Measurements from ENCODE around the gene TFCP2.

The TFCP2 gene

GRCh38 chr12:51115533-51115932, 57.4 kb downstream of the TFCP2 start:
- TF ChIP-seq FOXP2 (optimal IDR thresholded peaks at IDR 0.05; ENCODE audit: borderline replicate concordance, extremely low read depth, extremely low read length, insufficient read depth), result no peak
- TF ChIP-seq SIN3A (IDR thresholded peaks at IDR 0.05; ENCODE audit: borderline replicate concordance, insufficient read depth, low read length), result no peak
- TF ChIP-seq POLR2AphosphoS5 (IDR thresholded peaks at IDR 0.05; ENCODE audit: low read depth, low read length), result no peak
- no peak for TF ChIP-seq TAF1 (IDR thresholded peaks at IDR 0.05; ENCODE audit: borderline replicate concordance, insufficient read depth, low read length)
- no peak for TF ChIP-seq REST (IDR thresholded peaks at IDR 0.05; ENCODE audit: insufficient read depth in 1 of 2, low read depth in 2 of 2, low read length in 2 of 2)

DNA sequence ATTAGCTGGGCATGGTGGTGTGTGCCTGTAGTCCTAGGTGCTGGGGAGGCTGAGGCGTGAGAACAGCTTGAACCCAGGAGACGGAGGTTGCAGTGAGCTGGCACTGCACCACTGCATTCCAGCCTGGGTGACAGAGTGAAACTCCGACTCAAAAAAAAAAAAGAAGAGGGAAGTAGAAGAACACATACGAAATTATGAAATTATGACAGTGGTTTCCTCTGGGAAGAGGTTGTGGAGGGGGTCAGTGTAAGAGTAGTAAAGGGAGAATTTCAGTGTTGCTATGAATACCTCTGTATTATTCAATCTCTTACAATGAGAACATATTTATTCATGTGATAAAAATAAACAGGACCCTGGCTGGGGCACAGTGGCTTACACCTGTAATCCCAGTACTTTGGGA, 64.8 kb downstream of the TFCP2 start:
- no peak for TF ChIP-seq SIN3A (IDR thresholded peaks at IDR 0.05; ENCODE audit: borderline replicate concordance, insufficient read depth, low read length)
- no peak for TF ChIP-seq REST (IDR thresholded peaks at IDR 0.05; ENCODE audit: insufficient read depth in 1 of 2, low read depth in 2 of 2, low read length in 2 of 2)
- TF ChIP-seq FOXP2 (optimal IDR thresholded peaks at IDR 0.05; ENCODE audit: borderline replicate concordance, extremely low read depth, extremely low read length, insufficient read depth), result no peak
- no peak for TF ChIP-seq POLR2AphosphoS5 (IDR thresholded peaks at IDR 0.05; ENCODE audit: low read depth, low read length)
- TF ChIP-seq TAF1 (IDR thresholded peaks at IDR 0.05; ENCODE audit: borderline replicate concordance, insufficient read depth, low read length), result no peak

- TF ChIP-seq FOXP2 (optimal IDR thresholded peaks at IDR 0.05; ENCODE audit: borderline replicate concordance, extremely low read depth, extremely low read length, insufficient read depth) (no peak), SIN3A (IDR thresholded peaks at IDR 0.05; ENCODE audit: borderline replicate concordance, insufficient read depth, low read length) (no peak), REST (IDR thresholded peaks at IDR 0.05; ENCODE audit: insufficient read depth in 1 of 2, low read depth in 2 of 2, low read length in 2 of 2) (no peak), POLR2AphosphoS5 (IDR thresholded peaks at IDR 0.05; ENCODE audit: low read depth, low read length) (no peak), TAF1 (IDR thresholded peaks at IDR 0.05; ENCODE audit: borderline replicate concordance, insufficient read depth, low read length) (no peak)
Observed at GRCh38 chr12:51103977-51104376, 69.0 kb downstream of the TFCP2 start.

- TF ChIP-seq FOXP2 (optimal IDR thresholded peaks at IDR 0.05; ENCODE audit: borderline replicate concordance, extremely low read depth, extremely low read length, insufficient read depth) (no peak), REST (IDR thresholded peaks at IDR 0.05; ENCODE audit: insufficient read depth in 1 of 2, low read depth in 2 of 2, low read length in 2 of 2) (no peak), POLR2AphosphoS5 (IDR thresholded peaks at IDR 0.05; ENCODE audit: low read depth, low read length) (no peak), TAF1 (IDR thresholded peaks at IDR 0.05; ENCODE audit: borderline replicate concordance, insufficient read depth, low read length) (no peak), SIN3A (IDR thresholded peaks at IDR 0.05; ENCODE audit: borderline replicate concordance, insufficient read depth, low read length) (no peak)
Observed at GRCh38 chr12:51098611-51099010, 74.3 kb downstream of the TFCP2 start.

DNA sequence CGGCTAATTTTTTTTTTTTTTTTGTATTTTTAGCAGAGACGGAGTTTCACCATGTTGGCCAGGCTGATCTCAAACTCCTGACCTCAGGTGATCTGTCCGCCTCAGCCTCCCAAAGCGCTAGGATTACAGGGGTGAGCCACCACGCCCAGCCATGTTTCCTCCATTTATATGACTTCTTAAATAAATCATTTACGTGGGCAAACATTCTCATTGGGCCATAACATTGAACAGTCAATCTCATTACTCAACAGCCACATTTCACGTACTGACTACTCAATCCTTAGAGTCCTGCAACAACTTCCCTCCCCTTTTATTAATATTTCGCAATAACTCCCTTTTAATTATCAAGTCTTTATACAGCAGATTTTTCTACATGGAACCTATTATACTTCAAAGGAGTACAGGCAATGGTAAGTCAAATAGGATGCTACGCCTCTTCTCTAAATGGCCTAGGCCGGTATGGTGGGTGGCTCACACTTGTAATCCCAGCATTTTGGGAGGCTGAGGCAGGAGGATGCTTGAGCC, 82.2 kb downstream of the TFCP2 start:
- TF ChIP-seq FOXP2 (optimal IDR thresholded peaks at IDR 0.05; ENCODE audit: borderline replicate concordance, extremely low read depth, extremely low read length, insufficient read depth), result no peak
- TF ChIP-seq REST (IDR thresholded peaks at IDR 0.05; ENCODE audit: insufficient read depth in 1 of 2, low read depth in 2 of 2, low read length in 2 of 2), result no peak
- TF ChIP-seq SIN3A (IDR thresholded peaks at IDR 0.05; ENCODE audit: borderline replicate concordance, insufficient read depth, low read length), result no peak
- TF ChIP-seq TAF1 (IDR thresholded peaks at IDR 0.05; ENCODE audit: borderline replicate concordance, insufficient read depth, low read length), result no peak
- TF ChIP-seq POLR2AphosphoS5 (IDR thresholded peaks at IDR 0.05; ENCODE audit: low read depth, low read length), result no peak

Measured in PFSK-1 (cell line).